ENCODE results near the gene MEA1. TPM values are rescaled to one million over a fixed set of nuclear protein-coding genes. Genes with fewer than 3 reads are reported as not detected.
A peak's percentile ranks its signal among the peaks of the same experiment; 100 is the strongest.

The MEA1 gene
- total RNA-seq, 1 experiment from 2014 or later, result 64.8 TPM

DNA sequence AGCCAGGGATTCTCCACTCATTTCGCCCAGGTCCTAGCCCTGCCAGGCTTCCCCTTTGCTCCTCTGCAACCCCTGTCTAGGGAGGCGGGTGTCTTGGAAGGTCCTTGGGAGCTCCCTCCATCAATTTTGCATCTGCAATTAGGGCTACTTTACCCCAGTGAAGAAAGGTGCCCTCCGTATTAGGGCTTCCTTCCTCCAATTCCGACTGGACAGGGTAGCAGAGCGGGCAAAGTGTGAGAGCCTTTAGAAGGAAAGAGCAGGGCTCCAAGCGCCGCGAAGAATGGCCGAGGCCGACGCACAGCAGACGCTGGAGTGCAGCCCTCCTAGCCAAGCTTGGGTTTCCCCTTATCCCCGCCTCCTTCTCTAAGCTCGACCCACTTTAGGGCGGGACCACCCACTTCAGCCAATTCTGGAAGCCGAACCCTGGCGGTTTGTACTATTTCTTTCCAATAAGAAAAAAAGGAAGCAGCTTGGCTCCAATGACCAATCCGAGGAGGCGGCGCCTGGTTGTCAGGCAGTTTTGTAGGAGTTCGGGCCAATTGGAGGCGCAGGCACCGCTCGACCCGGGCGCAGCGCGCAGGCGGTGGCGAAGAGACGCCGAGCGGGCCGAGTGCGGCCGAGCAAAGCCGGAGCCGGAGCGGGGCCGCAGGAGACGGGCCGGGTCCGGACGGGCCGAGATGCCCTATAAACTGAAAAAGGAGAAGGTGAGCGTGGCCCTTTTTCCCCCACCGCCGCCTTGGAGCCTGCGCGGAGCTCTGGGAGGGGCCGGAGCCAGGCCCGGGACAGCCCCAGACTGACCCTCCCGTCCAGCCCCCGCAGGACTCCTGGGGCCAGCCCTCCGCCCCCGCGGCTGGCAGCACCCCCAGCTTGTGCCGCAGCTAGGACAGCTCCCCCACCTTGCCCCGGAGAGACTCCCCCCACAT lies 29.5 kb downstream of the MEA1 start, which contains the start of gene PPP2R5D (continued):
- TF ChIP-seq, protein P1, sequence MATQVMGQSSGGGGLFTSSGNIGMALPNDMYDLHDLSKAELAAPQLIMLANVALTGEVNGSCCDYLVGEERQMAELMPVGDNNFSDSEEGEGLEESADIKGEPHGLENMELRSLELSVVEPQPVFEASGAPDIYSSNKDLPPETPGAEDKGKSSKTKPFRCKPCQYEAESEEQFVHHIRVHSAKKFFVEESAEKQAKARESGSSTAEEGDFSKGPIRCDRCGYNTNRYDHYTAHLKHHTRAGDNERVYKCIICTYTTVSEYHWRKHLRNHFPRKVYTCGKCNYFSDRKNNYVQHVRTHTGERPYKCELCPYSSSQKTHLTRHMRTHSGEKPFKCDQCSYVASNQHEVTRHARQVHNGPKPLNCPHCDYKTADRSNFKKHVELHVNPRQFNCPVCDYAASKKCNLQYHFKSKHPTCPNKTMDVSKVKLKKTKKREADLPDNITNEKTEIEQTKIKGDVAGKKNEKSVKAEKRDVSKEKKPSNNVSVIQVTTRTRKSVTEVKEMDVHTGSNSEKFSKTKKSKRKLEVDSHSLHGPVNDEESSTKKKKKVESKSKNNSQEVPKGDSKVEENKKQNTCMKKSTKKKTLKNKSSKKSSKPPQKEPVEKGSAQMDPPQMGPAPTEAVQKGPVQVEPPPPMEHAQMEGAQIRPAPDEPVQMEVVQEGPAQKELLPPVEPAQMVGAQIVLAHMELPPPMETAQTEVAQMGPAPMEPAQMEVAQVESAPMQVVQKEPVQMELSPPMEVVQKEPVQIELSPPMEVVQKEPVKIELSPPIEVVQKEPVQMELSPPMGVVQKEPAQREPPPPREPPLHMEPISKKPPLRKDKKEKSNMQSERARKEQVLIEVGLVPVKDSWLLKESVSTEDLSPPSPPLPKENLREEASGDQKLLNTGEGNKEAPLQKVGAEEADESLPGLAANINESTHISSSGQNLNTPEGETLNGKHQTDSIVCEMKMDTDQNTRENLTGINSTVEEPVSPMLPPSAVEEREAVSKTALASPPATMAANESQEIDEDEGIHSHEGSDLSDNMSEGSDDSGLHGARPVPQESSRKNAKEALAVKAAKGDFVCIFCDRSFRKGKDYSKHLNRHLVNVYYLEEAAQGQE (IDR thresholded peaks at IDR 0.05; ENCODE audit: low read depth), result no peak
- TF ChIP-seq ATF3 (IDR thresholded peaks at IDR 0.05) (no peak), ZNF274 (IDR thresholded peaks at IDR 0.05; ENCODE audit: low read depth, low read length) (no peak), SP1 (IDR thresholded peaks at IDR 0.05; ENCODE audit: low read depth) (peak; percentile 60; the same call in 1 of the 2 replicates), POLR2AphosphoS5 (IDR thresholded peaks at IDR 0.05; ENCODE audit: low read depth, low read length) (peak; percentile 96), ZFX (IDR thresholded peaks at IDR 0.05) (peak; percentile 51; the same call in 1 of the 2 replicates), ELF1 (IDR thresholded peaks at IDR 0.05; ENCODE audit: borderline replicate concordance, low read depth) (no peak)
- TF ChIP-seq, protein P2, sequence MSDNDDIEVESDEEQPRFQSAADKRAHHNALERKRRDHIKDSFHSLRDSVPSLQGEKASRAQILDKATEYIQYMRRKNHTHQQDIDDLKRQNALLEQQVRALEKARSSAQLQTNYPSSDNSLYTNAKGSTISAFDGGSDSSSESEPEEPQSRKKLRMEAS (IDR thresholded peaks at IDR 0.05), result no peak

- no peak overlapping the region for H2AFZ ChIP-seq (ENCODE audit: low read depth, low read length, poor library complexity, severe bottlenecking)
- CTCF ChIA-PET, result no interaction called here
- no peak for TF ChIP-seq EZH2phosphoT487 (IDR thresholded peaks at IDR 0.05; ENCODE audit: borderline replicate concordance)
- no peak for TF ChIP-seq SP1 (IDR thresholded peaks at IDR 0.05; ENCODE audit: low read depth)
- TF ChIP-seq CEBPB (IDR thresholded peaks at IDR 0.05; ENCODE audit: low read depth), result no peak
- no peak for TF ChIP-seq ATF3 (IDR thresholded peaks at IDR 0.05)
- no peak for TF ChIP-seq POLR2AphosphoS5 (IDR thresholded peaks at IDR 0.05; ENCODE audit: low read depth, low read length)
- no peak for TF ChIP-seq CBX3 (IDR thresholded peaks at IDR 0.05; ENCODE audit: low read depth)
- TF ChIP-seq RAD21 (IDR thresholded peaks at IDR 0.05; ENCODE audit: low read depth), result no peak
- TF ChIP-seq, protein P3, sequence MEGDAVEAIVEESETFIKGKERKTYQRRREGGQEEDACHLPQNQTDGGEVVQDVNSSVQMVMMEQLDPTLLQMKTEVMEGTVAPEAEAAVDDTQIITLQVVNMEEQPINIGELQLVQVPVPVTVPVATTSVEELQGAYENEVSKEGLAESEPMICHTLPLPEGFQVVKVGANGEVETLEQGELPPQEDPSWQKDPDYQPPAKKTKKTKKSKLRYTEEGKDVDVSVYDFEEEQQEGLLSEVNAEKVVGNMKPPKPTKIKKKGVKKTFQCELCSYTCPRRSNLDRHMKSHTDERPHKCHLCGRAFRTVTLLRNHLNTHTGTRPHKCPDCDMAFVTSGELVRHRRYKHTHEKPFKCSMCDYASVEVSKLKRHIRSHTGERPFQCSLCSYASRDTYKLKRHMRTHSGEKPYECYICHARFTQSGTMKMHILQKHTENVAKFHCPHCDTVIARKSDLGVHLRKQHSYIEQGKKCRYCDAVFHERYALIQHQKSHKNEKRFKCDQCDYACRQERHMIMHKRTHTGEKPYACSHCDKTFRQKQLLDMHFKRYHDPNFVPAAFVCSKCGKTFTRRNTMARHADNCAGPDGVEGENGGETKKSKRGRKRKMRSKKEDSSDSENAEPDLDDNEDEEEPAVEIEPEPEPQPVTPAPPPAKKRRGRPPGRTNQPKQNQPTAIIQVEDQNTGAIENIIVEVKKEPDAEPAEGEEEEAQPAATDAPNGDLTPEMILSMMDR (IDR thresholded peaks at IDR 0.05 in 2 of 3, conservative IDR thresholded peaks at IDR 0.05 in 1 of 3; ENCODE audit: borderline replicate concordance in 1 of 3, insufficient read depth in 1 of 3, low read depth in 2 of 3, low read length in 2 of 3), result no peak
- no peak for TF ChIP-seq ZNF274 (IDR thresholded peaks at IDR 0.05; ENCODE audit: low read depth, low read length)
- TF ChIP-seq POLR2A (IDR thresholded peaks at IDR 0.05; ENCODE audit: borderline replicate concordance, extremely low read depth, insufficient read depth, insufficient read length), result no peak
These were observed 31.9 kb downstream of the MEA1 start for GRCh38 chr6:42981836-42982235.

More at GRCh38 chr6:42981836-42982235, 31.9 kb downstream of the MEA1 start:
- Histone ChIP-seq H3K36me3 (ENCODE audit: control insufficient read depth in 1 of 2, insufficient read depth in 2 of 2, low read length in 2 of 2) (no peaks in the 10 kb centered on the region), H3K9me2 (ENCODE audit: insufficient read depth) (no peaks in the 10 kb centered on the region), H3K4me3 (replicated peaks in 1 of 2; ENCODE audit: low read depth in 1 of 2, low read length in 2 of 2) (no peak overlapping the region), H3K4me1 (ENCODE audit: control insufficient read depth in 1 of 2, insufficient read depth in 2 of 2, low read length in 2 of 2) (peaks cover 10 to 40% of the 10 kb centered on the region in 2 experiments; a peak in 3 of 4 replicates), H3K27me3 (ENCODE audit: insufficient read depth, low read length) (no peaks in the 10 kb centered on the region), H4K20me1 (ENCODE audit: insufficient read depth) (no peaks in the 10 kb centered on the region), H3K27ac (ENCODE audit: low read depth, low read length) (no peak overlapping the region), H3K79me2 (ENCODE audit: insufficient read depth, low read length) (peaks cover 39% of the 10 kb centered on the region), H3K4me2 (ENCODE audit: low read length) (no peak overlapping the region), H3K9ac (ENCODE audit: low read length) (no peak overlapping the region), H3K9me3 (ENCODE audit: control insufficient read depth in 1 of 2, insufficient read depth in 1 of 2, low read depth in 1 of 2, low read length in 2 of 2) (no peaks in the 10 kb centered on the region)
- no peak for DNase-seq (ENCODE audit: low read depth, low spot score)
- intact Hi-C loops (cut with micrococcal nuclease), result no loop called here
- POLR2A ChIA-PET, result interaction anchor here (0.6 kb wide), 1 partner anchor 32 kb away, joined by 4 read pairs; the partner anchor contains the start of genes KLHDC3 and MEA1
- RAD21 ChIA-PET (ENCODE audit: low non-redundant PET in 1 of 2, low total read pairs in 2 of 2, uncharacterized antibody in 2 of 2, unreplicated experiment in 2 of 2), result no interaction called here
- ATAC-seq, result no peak
- no TSS peak for BruUV-seq (replicated peaks)
